ENCODE data around the gene POLL. TPM values are rescaled to one million over a fixed set of nuclear protein-coding genes. Genes with fewer than 3 reads are reported as not detected.
"Not testable (repeated sequence)": the region's sequence is repeated elsewhere in the genome, so short reads cannot be mapped to it uniquely, and the experiment has no call there.

Gene POLL
- 17.2 TPM for polyA plus RNA-seq (2013, experiment 1 of 2)
- 18.5 TPM for polyA plus RNA-seq (2013, experiment 2 of 2)

- Histone ChIP-seq H3K9me3 (ENCODE audit: insufficient read depth, low read depth, low read length) (no peaks in the 10 kb centered on the region), H3K9ac (ENCODE audit: low read depth, low read length) (peak within 1 kb of the TSS; percentile 72), H3K27ac (ENCODE audit: low read depth, low read length) (no peak within 1 kb of the TSS), H3K4me1 (ENCODE audit: insufficient read depth, low read length) (no peaks in the 10 kb centered on the region; the same call in 1 of the 2 replicates), H3K4me3 (ENCODE audit: low read length) (peak within 1 kb of the TSS; percentile 89), H3K27me3 (ENCODE audit: insufficient read depth, low read length) (no peaks in the 10 kb centered on the region), H3K36me3 (ENCODE audit: insufficient read depth, low read length) (peaks cover 29% of the 10 kb centered on the region)
- WGBS: under 1% methylated on average over 49 of the region's 50 CpGs
Measured at GRCh38 chr10:101587725-101588653, at the start of gene POLL, which contains the start of gene DPCD. TSS of gene POLL (minus strand) at chr10:101588257. CDS start at chr10:101587360, 897 bp downstream. TSS of gene DPCD (plus strand) at chr10:101588321. CDS start at chr10:101588337, 16 bp downstream.

DNA sequence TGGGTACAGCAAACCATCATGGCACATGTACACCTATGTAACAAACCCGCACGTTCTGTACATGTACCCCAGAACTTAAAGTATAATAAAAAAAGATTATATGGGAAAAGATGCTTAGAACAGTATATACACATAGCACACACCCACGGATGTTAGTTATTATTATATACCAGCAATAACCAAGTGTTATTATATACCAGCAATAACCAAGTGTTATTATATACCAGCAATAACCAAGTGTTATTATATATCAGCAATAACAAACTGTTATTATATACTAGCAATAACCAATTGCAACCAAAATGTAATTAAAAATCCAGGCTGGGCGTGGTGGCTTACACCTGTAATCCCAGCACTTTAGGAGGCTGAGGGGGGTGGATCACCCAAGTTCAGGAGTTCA is 45.5 kb upstream of the POLL start:
- H3K9ac ChIP-seq (ENCODE audit: low read depth, low read length); H3K4me3 ChIP-seq (ENCODE audit: low read length); H3K9me3 ChIP-seq (ENCODE audit: insufficient read depth, low read depth, low read length); H3K4me1 ChIP-seq (ENCODE audit: insufficient read depth, low read length); H3K36me3 ChIP-seq (ENCODE audit: insufficient read depth, low read length); H3K27me3 ChIP-seq (ENCODE audit: insufficient read depth, low read length); H3K27ac ChIP-seq (ENCODE audit: low read depth, low read length): not testable (repeated sequence)
- 100% methylated on average over 1 of the region's 4 CpGs for WGBS

DNA sequence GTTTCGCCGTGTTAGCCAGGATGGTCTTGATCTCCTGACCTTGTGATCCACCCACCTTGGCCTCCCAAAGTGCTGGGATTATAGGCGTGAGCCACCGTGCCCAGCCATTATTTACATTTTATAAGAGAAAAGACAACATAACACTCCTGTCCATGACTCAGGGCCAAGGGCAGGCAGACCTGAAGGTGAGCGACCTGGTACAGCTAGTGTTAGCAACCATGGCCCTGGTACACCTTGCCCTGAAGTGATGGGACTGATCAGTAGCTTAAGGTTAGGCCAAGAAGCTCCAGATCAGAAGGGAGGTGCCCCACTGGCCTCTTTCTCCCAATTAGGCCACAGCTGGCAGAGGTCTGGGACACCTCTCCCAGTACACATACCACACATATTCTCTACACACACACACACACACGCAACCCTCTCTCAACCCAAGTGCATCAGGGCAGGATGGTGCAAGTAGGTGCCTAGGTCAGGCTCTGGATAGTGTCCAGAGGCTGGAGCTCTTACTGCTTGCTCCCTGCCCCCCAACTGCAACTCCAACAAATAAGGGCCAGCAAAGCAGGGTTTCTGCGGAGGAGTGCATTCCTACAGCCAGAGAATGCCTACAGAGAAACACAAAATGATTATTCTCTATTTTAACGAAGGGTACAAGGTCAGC is 43.9 kb upstream of the POLL start:
- no peak overlapping the region for H3K4me3 ChIP-seq (ENCODE audit: low read length)
- WGBS: 89% methylated on average over 6 of the region's 8 CpGs
- no peaks in the 10 kb centered on the region; the same call in 1 of the 2 replicates for H3K36me3 ChIP-seq (ENCODE audit: insufficient read depth, low read length)
- H3K9me3 ChIP-seq (ENCODE audit: insufficient read depth, low read depth, low read length): no peaks in the 10 kb centered on the region
- H3K4me1 ChIP-seq (ENCODE audit: insufficient read depth, low read length): no peaks in the 10 kb centered on the region; the same call in 1 of the 2 replicates
- no peak overlapping the region for H3K9ac ChIP-seq (ENCODE audit: low read depth, low read length)
- H3K27ac ChIP-seq (ENCODE audit: low read depth, low read length): no peak overlapping the region
- no peaks in the 10 kb centered on the region for H3K27me3 ChIP-seq (ENCODE audit: insufficient read depth, low read length)

- H3K9me3 ChIP-seq (ENCODE audit: insufficient read depth, low read depth, low read length): no peaks in the 10 kb centered on the region
- no peak overlapping the region for H3K9ac ChIP-seq (ENCODE audit: low read depth, low read length)
- H3K4me1 ChIP-seq (ENCODE audit: insufficient read depth, low read length): no peaks in the 10 kb centered on the region; the same call in 1 of the 2 replicates
- WGBS: 98% methylated on average over 1 of the region's 1 CpG
- no peak overlapping the region for H3K27ac ChIP-seq (ENCODE audit: low read depth, low read length)
- no peak overlapping the region for H3K4me3 ChIP-seq (ENCODE audit: low read length)
- no peaks in the 10 kb centered on the region; the same call in 1 of the 2 replicates for H3K36me3 ChIP-seq (ENCODE audit: insufficient read depth, low read length)
- H3K27me3 ChIP-seq (ENCODE audit: insufficient read depth, low read length): no peaks in the 10 kb centered on the region
Measured at GRCh38 chr10:101630633-101630920, 42.5 kb upstream of the POLL start.

GRCh38 chr10:101629837-101630632 is 42.0 kb upstream of the POLL start:
- H3K9ac ChIP-seq (ENCODE audit: low read depth, low read length): no peak overlapping the region
- H3K4me3 ChIP-seq (ENCODE audit: low read length): no peak overlapping the region
- 92% methylated on average over 13 of the region's 13 CpGs for WGBS
- no peaks in the 10 kb centered on the region for H3K27me3 ChIP-seq (ENCODE audit: insufficient read depth, low read length)
- no peaks in the 10 kb centered on the region; the same call in 1 of the 2 replicates for H3K36me3 ChIP-seq (ENCODE audit: insufficient read depth, low read length)
- H3K27ac ChIP-seq (ENCODE audit: low read depth, low read length): no peak overlapping the region
- H3K4me1 ChIP-seq (ENCODE audit: insufficient read depth, low read length): no peaks in the 10 kb centered on the region; the same call in 1 of the 2 replicates
- H3K9me3 ChIP-seq (ENCODE audit: insufficient read depth, low read depth, low read length): no peaks in the 10 kb centered on the region

DNA sequence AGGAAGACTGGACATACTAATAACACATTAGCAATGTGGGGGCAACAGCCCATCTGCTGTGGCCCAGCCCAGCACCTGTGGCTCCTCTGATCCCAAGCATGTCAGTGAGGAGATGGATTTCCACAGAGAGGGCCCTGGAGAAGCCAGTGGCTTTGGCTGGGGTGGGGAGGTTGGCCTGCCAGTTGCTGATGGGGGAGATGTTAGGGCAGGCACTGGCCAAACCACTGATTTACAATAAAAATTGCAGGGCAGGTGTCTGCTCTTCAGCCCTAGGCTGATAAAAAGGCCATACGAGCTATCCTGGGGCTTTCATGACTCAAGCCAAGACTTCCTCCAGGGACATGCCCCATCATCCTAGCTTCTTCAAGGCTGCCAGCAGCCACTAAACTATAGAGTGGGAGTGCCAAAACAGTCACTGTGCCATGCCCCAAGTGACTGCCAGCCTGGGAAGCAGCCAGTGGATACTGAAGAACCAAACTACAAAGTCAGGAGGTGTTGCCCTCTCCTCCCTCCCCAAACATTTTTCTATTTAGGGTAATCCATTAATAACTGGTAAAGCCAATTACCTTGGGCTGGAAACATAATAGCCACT is 37.9 kb upstream of the POLL start:
- Histone ChIP-seq H3K36me3 (ENCODE audit: insufficient read depth, low read length) (peaks cover 7% of the 10 kb centered on the region; the same call in 1 of the 2 replicates), H3K27me3 (ENCODE audit: insufficient read depth, low read length) (no peaks in the 10 kb centered on the region), H3K4me3 (ENCODE audit: low read length) (no peak overlapping the region), H3K9ac (ENCODE audit: low read depth, low read length) (no peak overlapping the region), H3K9me3 (ENCODE audit: insufficient read depth, low read depth, low read length) (no peaks in the 10 kb centered on the region), H3K27ac (ENCODE audit: low read depth, low read length) (no peak overlapping the region), H3K4me1 (ENCODE audit: insufficient read depth, low read length) (no peaks in the 10 kb centered on the region; the same call in 1 of the 2 replicates)
- 86% methylated on average over 1 of the region's 1 CpG for WGBS

DNA sequence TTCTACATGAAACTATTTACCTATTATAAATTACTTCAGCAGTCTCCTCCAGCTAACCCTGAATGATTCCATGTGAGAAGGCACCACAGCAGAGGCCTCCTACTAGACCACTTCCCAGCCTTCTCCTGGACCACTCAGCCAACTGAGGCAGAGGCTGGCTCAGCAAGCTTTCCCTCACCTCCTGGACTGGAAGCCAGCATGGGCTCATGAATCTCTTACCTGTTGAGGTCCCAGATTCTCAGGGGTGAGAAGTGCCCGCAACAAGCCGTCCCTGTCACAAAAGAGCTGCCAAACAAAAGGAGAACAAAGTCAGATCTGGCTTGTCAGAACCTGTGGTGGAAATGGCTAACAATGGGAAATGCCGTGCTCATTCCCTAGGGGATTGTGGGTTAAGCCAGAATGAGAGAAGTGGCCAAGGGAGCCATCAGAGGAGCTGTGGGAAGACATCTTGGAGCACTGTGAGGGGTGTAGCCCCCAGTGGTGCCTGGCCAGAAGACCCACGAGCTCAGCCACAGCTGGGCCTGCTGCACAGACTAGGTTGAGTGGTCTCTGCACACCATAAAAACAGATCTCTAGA is 36.6 kb upstream of the POLL start:
- WGBS: 91% methylated on average over 4 of the region's 4 CpGs
- Histone ChIP-seq H3K36me3 (ENCODE audit: insufficient read depth, low read length) (peaks cover 7% of the 10 kb centered on the region; the same call in 1 of the 2 replicates), H3K4me1 (ENCODE audit: insufficient read depth, low read length) (no peaks in the 10 kb centered on the region)

DNA sequence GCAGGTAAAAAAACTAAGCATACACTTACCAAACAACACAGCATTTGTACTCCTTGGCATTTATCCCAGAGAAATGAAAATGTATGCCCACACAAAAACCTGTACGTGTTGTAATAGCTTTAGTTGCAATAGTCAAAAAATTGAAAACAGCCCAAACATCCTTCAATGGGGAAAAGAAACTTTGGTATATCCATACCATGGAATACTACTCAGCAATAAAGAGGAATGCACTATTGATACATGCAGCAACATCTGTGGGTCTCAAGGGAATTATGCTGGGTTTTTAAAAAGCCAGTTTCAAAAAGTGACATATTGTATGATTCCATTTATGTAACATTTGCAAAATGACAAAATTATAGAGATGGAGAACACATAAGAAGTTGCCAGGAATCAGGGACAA is 35.5 kb upstream of the POLL start:
- 100% methylated on average over 1 of the region's 1 CpG for WGBS
- Histone ChIP-seq H3K27ac (ENCODE audit: low read depth, low read length) (no peak overlapping the region), H3K4me3 (ENCODE audit: low read length) (no peak overlapping the region), H3K36me3 (ENCODE audit: insufficient read depth, low read length) (peaks cover 7% of the 10 kb centered on the region; the same call in 1 of the 2 replicates), H3K4me1 (ENCODE audit: insufficient read depth, low read length) (no peaks in the 10 kb centered on the region), H3K27me3 (ENCODE audit: insufficient read depth, low read length) (no peaks in the 10 kb centered on the region), H3K9me3 (ENCODE audit: insufficient read depth, low read depth, low read length) (no peaks in the 10 kb centered on the region), H3K9ac (ENCODE audit: low read depth, low read length) (no peak overlapping the region)

More for the DNA sequence above, 36.6 kb upstream of the POLL start:
- H3K4me3 ChIP-seq (ENCODE audit: low read length): no peak overlapping the region
- H3K9ac ChIP-seq (ENCODE audit: low read depth, low read length): no peak overlapping the region
- no peaks in the 10 kb centered on the region for H3K9me3 ChIP-seq (ENCODE audit: insufficient read depth, low read depth, low read length)
- no peak overlapping the region for H3K27ac ChIP-seq (ENCODE audit: low read depth, low read length)
- no peaks in the 10 kb centered on the region for H3K27me3 ChIP-seq (ENCODE audit: insufficient read depth, low read length)

DNA sequence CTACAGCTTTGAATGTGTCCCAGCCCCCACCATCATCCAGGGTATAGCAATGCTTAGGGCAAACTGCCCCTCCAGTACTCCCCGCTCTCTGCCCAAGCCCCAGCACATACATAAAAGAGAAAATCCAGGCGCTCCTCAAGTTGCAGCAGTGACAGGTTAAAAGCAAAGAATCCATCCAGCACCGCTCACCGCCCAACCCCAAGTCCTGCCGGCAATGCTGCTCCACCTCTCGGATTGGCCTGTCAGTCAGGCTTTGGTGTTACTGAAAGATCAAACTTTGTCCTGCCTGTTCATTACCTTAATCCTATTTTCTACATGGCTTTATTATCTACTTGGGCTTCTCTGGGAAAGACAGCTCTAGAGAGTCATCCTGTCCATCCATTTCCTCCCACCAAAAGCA is 31.9 kb upstream of the POLL start:
- WGBS: 91% methylated on average over 6 of the region's 6 CpGs
- no peak overlapping the region for H3K9ac ChIP-seq (ENCODE audit: low read depth, low read length)
- no peak overlapping the region for H3K4me3 ChIP-seq (ENCODE audit: low read length)
- H3K9me3 ChIP-seq (ENCODE audit: insufficient read depth, low read depth, low read length): no peaks in the 10 kb centered on the region
- no peaks in the 10 kb centered on the region for H3K27me3 ChIP-seq (ENCODE audit: insufficient read depth, low read length)
- peaks cover 7% of the 10 kb centered on the region; the same call in 1 of the 2 replicates for H3K36me3 ChIP-seq (ENCODE audit: insufficient read depth, low read length)
- peaks cover 7% of the 10 kb centered on the region for H3K4me1 ChIP-seq (ENCODE audit: insufficient read depth, low read length)
- no peak overlapping the region for H3K27ac ChIP-seq (ENCODE audit: low read depth, low read length)

- peaks cover 18% of the 10 kb centered on the region for H3K4me1 ChIP-seq (ENCODE audit: insufficient read depth, low read length)
- no peak overlapping the region for H3K9ac ChIP-seq (ENCODE audit: low read depth, low read length)
- H3K4me3 ChIP-seq (ENCODE audit: low read length): no peak overlapping the region
- no peak overlapping the region for H3K27ac ChIP-seq (ENCODE audit: low read depth, low read length)
- H3K27me3 ChIP-seq (ENCODE audit: insufficient read depth, low read length): no peaks in the 10 kb centered on the region
- WGBS: 96% methylated on average over 2 of the region's 2 CpGs
- no peaks in the 10 kb centered on the region for H3K9me3 ChIP-seq (ENCODE audit: insufficient read depth, low read depth, low read length)
- peaks cover 1% of the 10 kb centered on the region; the same call in 1 of the 2 replicates for H3K36me3 ChIP-seq (ENCODE audit: insufficient read depth, low read length)
Measured at GRCh38 chr10:101618871-101619270, 30.8 kb upstream of the POLL start.
